GM21737 (cell line): ENCODE measurements around the gene MARK4.
"Not testable (repeated sequence)": the region's sequence is repeated elsewhere in the genome, so short reads cannot be mapped to it uniquely, and the experiment has no call there.

ENCODE experiments used
- ATAC-seq: cut with Tn5 transposase; IDR thresholded peaks from one replicate; pipeline ENCODE4 v1.9.1; 2021; ENCODE audit warnings: mild to moderate bottlenecking, moderate library complexity; ENCODE audit not compliant: unreplicated experiment

The MARK4 gene

DNA sequence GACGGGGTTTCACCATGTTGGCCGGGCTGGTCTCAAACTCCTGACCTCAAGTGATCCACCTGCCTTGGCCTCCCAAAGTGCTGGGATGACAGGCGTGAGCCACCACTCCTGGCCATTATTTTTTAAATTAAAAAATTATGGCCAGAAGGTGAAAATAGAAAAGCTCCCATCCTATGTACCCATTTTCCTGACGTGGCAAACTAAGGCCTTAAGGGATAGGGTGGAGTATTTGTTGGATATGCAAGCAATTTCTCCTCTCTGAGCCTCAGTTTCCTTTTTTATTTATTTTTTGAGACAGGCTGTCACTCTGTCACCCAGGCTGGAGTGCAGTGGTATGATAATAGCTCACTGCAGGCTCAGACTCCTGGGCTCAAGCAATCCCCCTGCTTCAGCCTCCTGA, 83.8 kb downstream of the MARK4 start:
- not testable (repeated sequence) for ATAC-seq

GRCh38 chr19:45336696-45337251, 85.7 kb downstream of the MARK4 start:
- ATAC-seq: no peak

DNA sequence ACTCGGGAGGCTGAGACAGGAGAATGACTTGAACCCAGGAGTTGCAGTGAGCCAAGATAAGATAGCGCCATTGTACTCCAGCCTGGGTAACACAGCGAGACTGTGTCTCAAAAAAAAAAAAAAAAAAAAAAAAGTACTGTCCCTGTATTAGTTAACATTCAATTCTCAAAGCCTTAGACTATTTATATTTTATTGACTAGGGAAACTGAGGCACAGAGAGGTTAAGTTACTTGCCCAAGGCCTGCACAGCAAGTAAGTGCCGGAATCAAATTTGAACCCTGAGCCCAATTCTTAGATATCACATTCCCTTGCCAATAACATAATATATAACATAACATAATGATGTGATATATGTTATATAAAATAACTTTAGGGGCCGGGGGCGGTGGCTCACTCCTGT, 88.6 kb downstream of the MARK4 start:
- ATAC-seq: no peak

DNA sequence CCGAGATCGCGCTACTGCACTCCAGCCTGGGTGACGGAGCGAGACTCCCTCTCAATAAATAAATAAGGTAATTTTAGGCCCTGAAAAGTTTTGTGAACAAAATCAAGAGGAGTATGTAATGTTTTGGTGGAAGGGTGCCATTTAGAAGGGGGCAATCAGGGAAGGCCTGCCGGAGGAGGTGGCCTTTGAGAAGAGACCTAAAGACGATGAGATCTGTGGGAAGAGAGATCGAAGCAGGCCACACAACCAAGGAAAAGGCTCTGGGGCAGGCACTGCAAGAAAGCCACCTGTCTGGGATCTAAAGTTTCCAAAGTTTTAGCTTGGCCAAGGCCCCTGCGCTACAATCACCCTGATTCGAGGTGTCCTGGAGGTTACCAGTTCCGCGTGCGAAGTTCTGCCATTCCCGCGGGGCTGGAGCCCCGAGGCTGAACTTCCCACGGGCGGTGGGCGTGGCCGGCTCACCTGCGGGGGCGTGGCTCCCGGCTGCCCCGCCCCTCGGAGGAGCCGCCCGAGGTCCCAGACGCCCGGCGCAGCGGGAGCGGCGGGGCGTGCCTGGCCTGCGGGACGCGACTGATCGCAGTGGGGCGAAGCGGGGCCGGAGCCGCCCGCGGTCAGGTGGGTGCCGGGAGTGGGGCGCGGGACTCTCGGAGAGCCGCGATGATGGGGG, 89.3 kb downstream of the MARK4 start, which contains the start of gene KLC3:
Gene KLC3, plus strand, starts transcription at position 519 of the 667 bp plus-strand sequence. CDS start 4,792 bp downstream, outside the sequence.
- ATAC-seq: no peak

DNA sequence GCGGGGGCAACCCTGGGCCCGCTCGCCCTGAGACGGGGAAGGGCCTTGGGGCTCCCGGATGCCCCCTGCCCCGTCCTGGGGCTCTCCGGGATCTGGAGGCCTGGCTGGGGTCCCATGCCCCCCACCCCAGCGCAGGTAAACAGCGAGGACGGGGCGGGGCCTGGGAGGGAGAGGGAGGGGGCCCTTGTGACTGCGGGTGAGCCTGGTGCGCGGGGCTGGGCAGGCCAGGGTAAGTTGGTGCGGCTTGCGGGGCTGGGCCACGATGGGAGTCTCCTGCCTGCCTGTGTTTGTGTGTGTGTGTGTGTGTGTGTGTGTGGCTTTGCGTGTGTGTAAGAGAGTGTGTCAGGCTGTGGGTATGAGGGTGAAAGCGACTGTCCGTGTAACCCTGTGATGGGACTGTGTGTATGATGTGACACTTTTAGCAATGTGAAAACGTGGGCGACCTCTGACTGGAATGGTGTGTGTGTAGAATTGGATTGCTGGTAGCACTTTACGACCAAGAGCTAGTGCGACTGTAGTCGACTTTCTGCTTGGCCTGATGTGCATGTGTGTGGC, 89.9 kb downstream of the MARK4 start:
- no peak for ATAC-seq

GRCh38 chr19:45342911-45343310, 91.8 kb downstream of the MARK4 start:
- no peak for ATAC-seq

- no peak for ATAC-seq
Observed at GRCh38 chr19:45344621-45345505, 93.8 kb downstream of the MARK4 start.

GRCh38 chr19:45345506-45345860, 94.4 kb downstream of the MARK4 start:
- ATAC-seq: no peak

- no peak for ATAC-seq
Observed at GRCh38 chr19:45346449-45346848, 95.4 kb downstream of the MARK4 start.

DNA sequence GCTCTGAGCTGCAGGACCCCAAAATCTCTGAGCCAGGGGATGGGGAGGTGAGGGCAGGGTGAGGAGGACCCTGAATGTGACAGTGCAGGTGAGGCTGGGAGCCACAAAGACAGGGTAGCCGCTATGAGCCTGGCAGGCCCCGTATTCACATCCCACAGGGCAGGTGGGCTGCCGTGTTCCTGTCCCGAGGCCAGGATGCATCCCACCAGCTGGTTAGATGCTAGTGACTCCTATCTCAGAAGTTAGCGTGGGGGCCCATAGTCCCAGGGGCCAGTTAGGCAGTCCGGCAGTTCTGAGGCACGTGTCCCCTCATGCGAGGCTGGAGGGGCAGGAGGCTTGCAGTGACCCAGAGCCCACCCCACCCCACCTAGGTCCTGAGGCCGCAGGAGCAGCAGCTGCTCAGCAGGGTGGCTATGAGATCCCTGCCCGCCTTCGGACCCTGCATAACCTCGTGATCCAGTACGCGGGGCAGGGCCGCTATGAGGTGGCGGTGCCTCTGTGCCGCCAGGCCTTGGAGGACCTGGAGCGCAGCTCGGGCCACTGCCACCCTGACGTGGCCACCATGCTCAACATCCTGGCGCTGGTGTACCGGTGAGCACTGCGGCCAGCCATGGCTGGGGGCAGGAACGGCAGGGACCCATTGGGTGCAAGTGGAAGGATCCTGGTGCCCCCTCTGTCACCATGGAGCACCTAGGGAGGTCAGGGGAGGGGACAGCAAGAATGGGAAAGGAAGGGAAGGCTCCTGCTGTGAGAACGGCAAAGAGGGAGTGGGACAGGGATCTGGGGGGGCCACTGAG, 96.7 kb downstream of the MARK4 start:
- ATAC-seq: no peak

DNA sequence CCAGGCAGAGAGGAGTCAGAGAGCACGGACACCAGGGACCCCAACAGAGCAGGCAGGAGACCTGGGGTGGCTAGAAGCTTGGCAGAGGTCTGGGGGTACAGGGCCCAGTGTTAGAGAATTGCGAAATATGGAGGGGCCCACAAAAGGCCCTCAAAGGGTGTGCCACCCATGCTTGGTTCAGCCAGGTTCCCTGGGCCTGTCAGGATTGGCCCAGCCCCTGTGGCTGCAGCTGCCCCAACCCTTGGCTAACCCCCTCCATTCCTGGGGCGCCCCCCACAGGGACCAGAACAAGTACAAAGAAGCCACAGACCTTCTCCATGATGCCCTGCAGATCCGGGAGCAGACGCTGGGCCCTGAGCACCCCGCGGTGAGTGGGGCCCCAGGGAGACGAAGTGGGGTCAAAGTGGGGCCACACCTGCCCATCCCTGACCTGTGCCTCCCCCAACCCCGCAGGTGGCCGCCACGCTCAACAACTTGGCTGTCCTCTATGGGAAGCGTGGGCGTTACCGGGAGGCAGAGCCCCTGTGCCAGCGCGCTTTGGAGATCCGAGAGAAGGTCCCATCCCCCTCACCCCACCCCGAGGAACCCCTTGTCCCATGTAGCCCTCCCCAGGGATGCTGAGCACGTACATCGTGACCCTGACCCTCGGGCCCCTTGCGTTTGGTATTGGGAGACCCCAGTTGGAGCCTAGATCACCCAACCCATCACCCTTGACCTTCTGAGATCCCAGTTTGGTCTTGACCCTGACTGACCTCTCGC, 97.5 kb downstream of the MARK4 start:
- ATAC-seq: no peak

- ATAC-seq: no peak
Observed at GRCh38 chr19:45349126-45349415, 98.0 kb downstream of the MARK4 start.

GRCh38 chr19:45349430-45349941, 98.4 kb downstream of the MARK4 start:
- no peak for ATAC-seq

- no peak for ATAC-seq
Observed at GRCh38 chr19:45350477-45351058, 99.5 kb downstream of the MARK4 start.

- ATAC-seq: no peak
Observed at GRCh38 chr19:45351401-45351952, 100.4 kb downstream of the MARK4 start.

- no peak for ATAC-seq
Observed at GRCh38 chr19:45352062-45352461, 101.0 kb downstream of the MARK4 start.

- ATAC-seq: no peak
Observed at GRCh38 chr19:45352471-45352870, 101.4 kb downstream of the MARK4 start.

- ATAC-seq: no peak
Observed at GRCh38 chr19:45352914-45353796, 102.1 kb downstream of the MARK4 start.
